Ovary (tissue), 3 donors: ENCODE results near the gene C19orf67.

ENCODE experiments used
- EP300 ChIP-seq: sonication (generic); formaldehyde crosslinking; IDR thresholded peaks from one replicate; pipeline ENCODE4 v1.6.1; 2017; ENCODE audit warnings: antibody characterized with exemption
- POLR2A ChIP-seq: fragments of 450-650 bp; IDR thresholded peaks from one replicate; pipeline ENCODE4 v1.6.1; 2017; ENCODE audit warnings: antibody characterized with exemption, mild to moderate bottlenecking, moderate library complexity
- TF ChIP-seq, protein P1 (sequence below), 3 donors: fragments of 450-650 bp in 2 of 3; fragments of 200-600 bp in 1 of 3; IDR thresholded peaks; one replicate each; pipeline versions ENCODE4 v1.5.1 to v1.8.0; 2016 to 2022; ENCODE audit warnings: antibody characterized with exemption in 3 of 3, mild to moderate bottlenecking in 1 of 3
- donor health status: DM: no; HTN: no; CAD: no.

DNA sequence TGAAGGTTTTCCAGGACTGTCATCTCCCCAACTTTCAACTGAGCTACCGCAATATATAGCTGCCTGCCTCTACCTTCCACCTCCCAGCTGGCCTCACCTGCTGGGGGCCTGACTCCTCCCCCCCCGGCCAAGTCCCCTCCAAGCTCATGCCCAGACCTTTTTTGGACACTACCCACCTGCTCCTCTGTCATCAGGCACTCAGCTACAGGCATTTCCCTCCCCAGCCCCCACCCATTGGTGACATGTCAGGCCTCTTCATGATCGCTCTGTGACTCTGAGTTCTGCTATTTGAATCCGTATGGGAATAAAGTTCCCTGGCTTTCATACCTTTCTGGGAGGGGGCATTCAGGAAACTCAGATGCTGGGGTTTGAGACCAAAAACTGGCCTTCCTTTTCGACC lies 30.2 kb upstream of the C19orf67 start:
- TF ChIP-seq, protein P1, sequence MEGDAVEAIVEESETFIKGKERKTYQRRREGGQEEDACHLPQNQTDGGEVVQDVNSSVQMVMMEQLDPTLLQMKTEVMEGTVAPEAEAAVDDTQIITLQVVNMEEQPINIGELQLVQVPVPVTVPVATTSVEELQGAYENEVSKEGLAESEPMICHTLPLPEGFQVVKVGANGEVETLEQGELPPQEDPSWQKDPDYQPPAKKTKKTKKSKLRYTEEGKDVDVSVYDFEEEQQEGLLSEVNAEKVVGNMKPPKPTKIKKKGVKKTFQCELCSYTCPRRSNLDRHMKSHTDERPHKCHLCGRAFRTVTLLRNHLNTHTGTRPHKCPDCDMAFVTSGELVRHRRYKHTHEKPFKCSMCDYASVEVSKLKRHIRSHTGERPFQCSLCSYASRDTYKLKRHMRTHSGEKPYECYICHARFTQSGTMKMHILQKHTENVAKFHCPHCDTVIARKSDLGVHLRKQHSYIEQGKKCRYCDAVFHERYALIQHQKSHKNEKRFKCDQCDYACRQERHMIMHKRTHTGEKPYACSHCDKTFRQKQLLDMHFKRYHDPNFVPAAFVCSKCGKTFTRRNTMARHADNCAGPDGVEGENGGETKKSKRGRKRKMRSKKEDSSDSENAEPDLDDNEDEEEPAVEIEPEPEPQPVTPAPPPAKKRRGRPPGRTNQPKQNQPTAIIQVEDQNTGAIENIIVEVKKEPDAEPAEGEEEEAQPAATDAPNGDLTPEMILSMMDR (IDR thresholded peaks at IDR 0.05): no peak
- TF ChIP-seq EP300 (no peak), POLR2A (no peak)
